Fibroblast of skin of scalp (primary cell): ENCODE results near the gene ARHGEF17.

Experiments used
- DNase-seq: peaks from one replicate; pipeline ENCODE4 v3.0.0-alpha.2; 2013

The ARHGEF17 gene

DNA sequence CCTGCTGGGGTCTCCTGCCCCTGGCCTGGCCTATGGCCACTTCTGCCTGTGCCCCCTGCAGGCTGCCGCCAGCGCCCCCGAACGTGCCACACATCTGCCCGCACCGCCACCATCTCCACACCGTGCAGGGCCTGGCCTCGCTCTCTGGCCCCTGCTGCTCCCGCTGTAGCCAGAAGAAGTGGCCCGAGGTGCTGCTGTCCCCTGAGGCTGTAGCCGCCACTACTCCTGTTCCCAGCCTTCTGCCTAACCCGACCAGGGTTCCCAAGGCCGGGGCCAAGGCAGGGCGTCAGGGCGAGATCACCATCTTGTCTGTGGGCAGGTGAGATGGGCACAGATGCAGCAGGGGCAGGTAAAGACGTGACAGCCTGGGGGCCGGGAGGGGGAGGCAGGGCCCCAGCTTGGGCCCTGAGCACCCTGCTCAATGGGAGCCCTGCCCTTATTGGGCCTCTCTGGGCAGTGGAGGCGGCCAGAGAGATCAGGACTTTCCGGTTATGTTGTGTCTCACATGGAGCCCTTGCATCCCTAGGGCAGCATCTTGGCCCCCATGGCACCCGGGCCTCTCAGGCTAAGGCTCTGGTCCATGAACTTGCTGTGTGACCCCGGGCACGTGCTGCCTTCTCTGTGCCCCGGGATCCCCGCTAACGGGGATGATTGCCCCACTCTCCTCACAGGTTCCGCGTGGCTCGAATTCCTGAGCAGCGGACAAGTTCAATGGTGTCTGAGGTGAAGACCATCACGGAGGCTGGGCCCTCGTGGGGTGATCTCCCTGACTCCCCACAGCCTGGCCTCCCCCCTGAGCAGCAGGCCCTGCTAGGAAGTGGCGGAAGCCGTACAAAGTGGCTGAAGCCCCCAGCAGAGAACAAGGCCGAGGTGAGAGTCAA, 86.6 kb downstream of the ARHGEF17 start:
- no peak for DNase-seq

GRCh38 chr11:73395297-73396208, 87.5 kb downstream of the ARHGEF17 start:
- no peak for DNase-seq

- no peak for DNase-seq
These were observed 88.3 kb downstream of the ARHGEF17 start for GRCh38 chr11:73396251-73396930.

GRCh38 chr11:73396985-73397384, 88.9 kb downstream of the ARHGEF17 start:
- DNase-seq: no peak

GRCh38 chr11:73397468-73398131, 89.5 kb downstream of the ARHGEF17 start:
- DNase-seq: no peak

DNA sequence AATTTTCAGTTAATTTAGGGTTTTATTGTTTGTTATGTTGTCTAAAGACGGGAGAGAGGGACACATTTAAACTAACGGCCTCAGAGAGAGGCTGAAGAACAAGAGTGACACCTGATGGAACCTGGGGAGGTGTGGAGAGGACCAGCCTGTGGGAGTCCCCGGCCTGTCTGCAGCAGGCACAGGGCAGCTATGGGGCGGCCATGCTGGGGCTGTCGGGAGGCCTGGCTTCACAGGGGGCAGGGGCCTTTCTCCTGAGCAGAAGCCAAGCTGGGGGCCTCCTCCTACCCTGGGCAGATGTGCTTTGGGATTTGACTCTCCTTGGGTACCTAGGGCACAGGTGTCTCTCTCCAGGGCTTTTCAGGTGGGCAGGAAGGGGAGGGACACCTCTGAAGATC, 90.1 kb downstream of the ARHGEF17 start:
- no peak for DNase-seq

DNA sequence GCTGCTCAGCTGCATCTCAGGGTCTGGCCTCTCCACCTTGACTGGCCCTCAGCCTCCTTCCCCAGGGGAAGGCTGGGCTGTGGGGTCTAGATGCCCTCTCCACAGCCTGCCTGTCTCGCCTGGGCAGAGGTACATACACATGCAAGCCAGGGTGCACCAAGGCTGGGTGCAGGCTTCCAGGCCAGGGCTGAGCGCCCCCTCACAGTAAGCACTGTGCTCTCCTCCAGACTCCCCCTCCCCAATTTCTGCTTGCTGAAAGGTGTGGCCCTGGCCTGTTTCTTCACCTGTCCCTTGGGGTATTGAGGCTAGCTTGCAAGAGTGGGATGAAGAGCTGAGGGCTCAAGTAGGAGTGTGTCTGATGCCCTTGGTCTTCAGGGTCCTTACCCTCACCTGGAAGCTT, 90.6 kb downstream of the ARHGEF17 start:
- no peak for DNase-seq

DNA sequence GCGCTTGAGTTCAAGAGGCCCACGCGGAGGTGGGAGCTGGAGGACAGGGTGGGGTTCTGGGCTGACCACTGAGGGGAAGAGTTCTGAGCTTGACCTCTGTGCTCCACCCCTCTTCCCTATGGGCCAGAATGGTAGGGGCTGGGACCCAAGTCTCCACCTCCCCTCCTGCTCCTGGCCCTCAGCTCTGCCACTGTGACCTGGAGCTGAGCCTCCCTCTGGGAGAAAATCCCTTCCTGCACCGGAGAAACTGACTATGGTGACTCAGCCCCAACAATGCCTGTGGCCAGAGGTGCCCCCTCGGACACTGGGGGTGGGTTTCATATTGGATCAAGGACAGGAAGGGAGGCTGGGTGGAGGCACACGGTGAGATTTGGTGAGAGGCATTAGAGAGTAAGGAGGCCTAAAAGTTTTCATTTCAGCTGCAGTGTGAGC, 91.1 kb downstream of the ARHGEF17 start:
- DNase-seq: peak; percentile 43

GRCh38 chr11:73399636-73400035, 91.6 kb downstream of the ARHGEF17 start:
- DNase-seq: no peak

DNA sequence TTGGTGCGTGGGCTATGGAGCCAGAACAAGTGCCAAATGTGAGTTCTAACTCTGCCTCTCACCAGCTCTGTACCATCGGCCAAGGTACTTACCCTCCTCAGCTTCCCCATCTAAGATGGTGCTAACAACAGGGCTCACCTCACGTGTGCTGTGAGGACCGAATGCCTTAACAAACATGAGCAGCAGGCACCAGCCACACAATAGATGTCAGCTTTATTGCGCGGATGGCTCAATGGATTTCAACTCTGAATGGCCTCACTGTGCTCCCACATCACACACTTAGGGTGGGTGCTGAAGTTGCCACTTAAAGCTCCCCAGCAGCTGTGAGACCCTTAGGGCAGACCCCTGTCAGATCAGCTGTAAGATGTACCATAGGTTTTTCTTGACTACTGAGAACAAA, 92.2 kb downstream of the ARHGEF17 start:
- no peak for DNase-seq

- no peak for DNase-seq
These were observed 93.3 kb downstream of the ARHGEF17 start for GRCh38 chr11:73401217-73401923.

GRCh38 chr11:73401924-73402833, 94.1 kb downstream of the ARHGEF17 start:
- no peak for DNase-seq

- DNase-seq: peak; percentile 47
These were observed 94.7 kb downstream of the ARHGEF17 start for GRCh38 chr11:73402834-73403185.

- DNase-seq: no peak
These were observed 95.5 kb downstream of the ARHGEF17 start for GRCh38 chr11:73403541-73403940.

DNA sequence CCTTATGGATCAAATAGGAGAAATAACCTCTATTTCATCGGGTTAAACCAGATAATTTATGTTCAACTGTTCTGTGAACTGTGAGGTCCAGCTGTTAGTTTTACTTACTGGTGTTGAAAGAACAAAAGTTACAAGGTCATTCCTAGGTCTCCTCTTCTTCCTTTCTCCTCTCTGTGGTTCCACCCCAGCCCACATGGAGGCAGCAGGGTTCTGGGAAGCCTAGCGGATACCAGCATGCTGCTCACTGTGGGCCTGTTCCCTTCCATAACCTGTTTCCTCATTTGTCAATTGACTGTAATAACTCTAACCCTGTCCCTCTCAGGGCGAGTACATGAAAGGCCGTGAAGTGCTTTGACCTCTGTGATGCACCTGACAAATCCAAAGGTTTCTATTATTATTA, 96.0 kb downstream of the ARHGEF17 start:
- peak; percentile 75 for DNase-seq

GRCh38 chr11:73404506-73405145, 96.5 kb downstream of the ARHGEF17 start:
- no peak for DNase-seq

DNA sequence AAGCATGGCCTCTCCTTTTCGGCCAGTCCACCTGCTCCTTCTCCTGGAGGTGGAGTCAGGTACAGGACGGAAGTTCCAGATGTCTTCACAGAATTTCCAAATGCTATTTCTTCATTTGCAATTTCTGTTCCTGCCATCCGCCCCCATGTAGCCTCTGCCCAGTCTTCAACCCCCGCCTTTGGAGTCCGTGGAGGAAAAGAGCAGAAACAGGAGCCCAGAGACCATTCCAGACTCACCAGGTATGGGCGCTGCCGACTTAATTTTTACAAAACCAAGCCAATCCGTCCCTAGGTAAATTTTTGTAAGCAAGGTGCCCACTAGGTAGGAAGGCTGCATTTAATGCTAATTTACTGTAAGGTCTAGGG, 97.1 kb downstream of the ARHGEF17 start:
- no peak for DNase-seq

DNA sequence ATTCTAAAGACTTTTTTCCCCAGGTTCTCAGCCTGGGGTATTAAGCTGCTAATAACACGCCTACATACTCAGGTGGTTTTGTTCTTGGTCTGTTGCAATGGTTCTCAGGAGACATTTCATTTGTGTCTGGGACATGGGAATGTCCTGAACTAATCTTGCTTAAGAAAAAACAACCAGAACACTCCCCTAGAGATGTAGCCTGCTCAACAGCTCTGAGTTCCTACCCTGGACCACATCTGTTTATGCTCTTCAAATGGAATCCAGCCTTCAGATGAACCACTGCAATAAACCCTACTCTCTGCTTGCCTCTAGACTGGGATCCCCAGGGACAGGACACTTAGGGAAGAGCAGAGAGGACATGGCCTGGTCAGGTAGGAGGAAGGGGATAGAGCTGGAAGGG, 98.1 kb downstream of the ARHGEF17 start:
- no peak for DNase-seq

GRCh38 chr11:73406619-73407018, 98.5 kb downstream of the ARHGEF17 start:
- no peak for DNase-seq

- no peak for DNase-seq
These were observed 101.4 kb downstream of the ARHGEF17 start for GRCh38 chr11:73409431-73409830.
